GM23248 (cell line): ENCODE data around the gene ODAD4. TPM values are rescaled to one million over a fixed set of nuclear protein-coding genes. Genes with fewer than 3 reads are reported as not detected.
A peak's percentile ranks its signal among the peaks of the same experiment; 100 is the strongest.

Experiments used
- DNase-seq: peaks from one replicate; pipeline ENCODE4 v3.0.0-alpha.2; 2015
- H2AFZ ChIP-seq: fragments of 200-600 bp; sonication (generic); 2 replicates; pipeline ENCODE4 v1.6.1; 2016; ENCODE audit warnings: antibody characterized with exemption
- H3F3A ChIP-seq: fragments of 200-600 bp; sonication (generic); 2 replicates; pipeline ENCODE4 v1.6.1; 2016; ENCODE audit warnings: mild to moderate bottlenecking, antibody characterized with exemption, mixed run types; ENCODE audit not compliant: insufficient read depth
- H3K27ac ChIP-seq: fragments of 200-600 bp; sonication (generic); 2 replicates; pipeline ENCODE4 v1.5.1; 2016; ENCODE audit warnings: mild to moderate bottlenecking
- H3K27me3 ChIP-seq: fragments of 200-600 bp; sonication (generic); replicated peaks from 2 replicates; pipeline ENCODE4 v1.6.1; 2016; ENCODE audit warnings: mild to moderate bottlenecking; ENCODE audit not compliant: insufficient read depth
- H3K36me3 ChIP-seq: fragments of 200-600 bp; sonication (generic); 2 replicates; pipeline ENCODE4 v1.6.1; 2016; ENCODE audit warnings: low read depth, mild to moderate bottlenecking
- H3K4me1 ChIP-seq: fragments of 200-600 bp; sonication (generic); 2 replicates; pipeline ENCODE4 v1.6.1; 2016; ENCODE audit warnings: mild to moderate bottlenecking; ENCODE audit not compliant: insufficient read depth
- H3K4me2 ChIP-seq: fragments of 200-600 bp; sonication (generic); one replicate; pipeline ENCODE4 v1.6.1; 2016; ENCODE audit warnings: mild to moderate bottlenecking; ENCODE audit not compliant: unreplicated experiment
- H3K4me3 ChIP-seq: fragments of 200-600 bp; sonication (generic); 2 replicates; pipeline ENCODE4 v1.5.1; 2016; ENCODE audit warnings: mild to moderate bottlenecking
- H3K79me2 ChIP-seq: fragments of 200-600 bp; sonication (generic); 2 replicates; pipeline ENCODE4 v1.6.1; 2016; ENCODE audit warnings: mild to moderate bottlenecking; ENCODE audit not compliant: insufficient read depth
- H3K9ac ChIP-seq: fragments of 200-600 bp; sonication (generic); 2 replicates; pipeline ENCODE4 v1.6.1; 2016; ENCODE audit warnings: mild to moderate bottlenecking
- H3K9me2 ChIP-seq: fragments of 200-600 bp; sonication (generic); 2 replicates; pipeline ENCODE4 v1.6.1; 2016; ENCODE audit warnings: mixed run types, mild to moderate bottlenecking, moderate library complexity; ENCODE audit not compliant: insufficient read depth
- H3K9me3 ChIP-seq: fragments of 200-600 bp; sonication (generic); one replicate; pipeline ENCODE4 v1.6.1; 2017; ENCODE audit warnings: low read depth
- H4K20me1 ChIP-seq: fragments of 200-600 bp; sonication (generic); 2 replicates; pipeline ENCODE4 v1.6.0; 2016; ENCODE audit not compliant: insufficient read depth
- EZH2 ChIP-seq: fragments of 200-600 bp; sonication (generic); IDR thresholded peaks from 2 replicates; pipeline ENCODE4 v1.6.1; 2018; ENCODE audit warnings: antibody characterized with exemption, mild to moderate bottlenecking; ENCODE audit not compliant: insufficient read depth, poor library complexity, severe bottlenecking
- EZH2phosphoT487 ChIP-seq: fragments of 200-600 bp; sonication (generic); IDR thresholded peaks from 2 replicates; pipeline ENCODE4 v1.6.1; 2018; ENCODE audit warnings: antibody characterized with exemption, moderate library complexity, mild to moderate bottlenecking, low read depth; ENCODE audit not compliant: insufficient read depth
- WGBS, 2 experiments: methylation state at CpG; one replicate each; pipeline ENCODE4 v1.1.6; 2015 to 2017; ENCODE audit warnings: low lambda C conversion rate in 2 of 2, low coverage in 1 of 2; ENCODE audit errors: missing lambda C conversion rate in 2 of 2; 5-methylcytosine and 5-hydroxymethylcytosine counted together
- in situ Hi-C: fragments of 300-500 bp; cut with MboI; formaldehyde crosslinking; loops from 2 replicates; pipeline ENCODE4 v1.15.0; 2020
- polyA plus RNA-seq: library from polyadenylated mRNA; unstranded; fragments of >200 nt; fragmentation: Nextera tagmentation; extraction: Ambion mirVana; gene quantifications from 2 replicates; pipeline ENCODE4 v1.2.1, GENCODE V29; 2016
- total RNA-seq: library from RNA; depleted of rRNA; stranded (reverse); fragments of >200 nt; shearing (Covaris generic); gene quantifications from 2 replicates; pipeline ENCODE4 v1.2.3, GENCODE V29; 2014

ODAD4 gene
- total and polyA plus RNA-seq, 2 experiments from 2014 or later: 0.54 to 1.4 TPM

GRCh38 chr17:41915020-41915419, 15.4 kb upstream of the ODAD4 start:
- in situ Hi-C loops: no loop called here
- WGBS, 2 experiments: 96 to 97% methylated on average over 5 of the region's 5 CpGs
- H3K4me1 ChIP-seq: peaks cover 59% of the 10 kb centered on the region
- no peak overlapping the region for H2AFZ ChIP-seq
- peaks cover 76% of the 10 kb centered on the region for H3K79me2 ChIP-seq
- H3K27ac ChIP-seq: peak overlapping the region; percentile 10; the same call in 1 of the 2 replicates
- H3K9ac ChIP-seq: no peak overlapping the region
- peaks cover 18% of the 10 kb centered on the region; the same call in 1 of the 2 replicates for H3K36me3 ChIP-seq
- 0 out of 2 replicates have a peak, but pooled peaks cover 5% of the 10 kb centered on the region for H4K20me1 ChIP-seq
- H3K27me3 ChIP-seq: no peaks in the 10 kb centered on the region
- no peak for TF ChIP-seq EZH2
- no peak for TF ChIP-seq EZH2phosphoT487
- peaks cover 49% of the 10 kb centered on the region for H3F3A ChIP-seq
- H3K9me3 ChIP-seq: no peaks in the 10 kb centered on the region
- DNase-seq: no peak
- no peak overlapping the region for H3K4me3 ChIP-seq
- H3K9me2 ChIP-seq: no peaks in the 10 kb centered on the region
- H3K4me2 ChIP-seq: no peak overlapping the region

- H3K79me2 ChIP-seq: peaks cover 75% of the 10 kb centered on the region
- peaks cover 45% of the 10 kb centered on the region for H3F3A ChIP-seq
- no peaks in the 10 kb centered on the region for H3K9me2 ChIP-seq
- H3K4me3 ChIP-seq: no peak overlapping the region
- H2AFZ ChIP-seq: no peak overlapping the region
- TF ChIP-seq EZH2phosphoT487 (no peak), EZH2 (no peak)
- H3K4me2 ChIP-seq: peak overlapping the region; percentile 97
- peak overlapping the region; percentile 10; the same call in 1 of the 2 replicates for H3K27ac ChIP-seq
- no peaks in the 10 kb centered on the region for H3K9me3 ChIP-seq
- no peak for DNase-seq
- 0 out of 2 replicates have a peak, but pooled peaks cover 5% of the 10 kb centered on the region for H4K20me1 ChIP-seq
- in situ Hi-C loops: no loop called here
- 69 to 70% methylated on average over 2 of the region's 2 CpGs for WGBS, 2 experiments
- H3K36me3 ChIP-seq: peaks cover 17% of the 10 kb centered on the region; the same call in 1 of the 2 replicates
- no peaks in the 10 kb centered on the region for H3K27me3 ChIP-seq
- peaks cover 54% of the 10 kb centered on the region for H3K4me1 ChIP-seq
- no peak overlapping the region; the same call in 1 of the 2 replicates for H3K9ac ChIP-seq
These were observed 14.9 kb upstream of the ODAD4 start for GRCh38 chr17:41915566-41915965.

DNA sequence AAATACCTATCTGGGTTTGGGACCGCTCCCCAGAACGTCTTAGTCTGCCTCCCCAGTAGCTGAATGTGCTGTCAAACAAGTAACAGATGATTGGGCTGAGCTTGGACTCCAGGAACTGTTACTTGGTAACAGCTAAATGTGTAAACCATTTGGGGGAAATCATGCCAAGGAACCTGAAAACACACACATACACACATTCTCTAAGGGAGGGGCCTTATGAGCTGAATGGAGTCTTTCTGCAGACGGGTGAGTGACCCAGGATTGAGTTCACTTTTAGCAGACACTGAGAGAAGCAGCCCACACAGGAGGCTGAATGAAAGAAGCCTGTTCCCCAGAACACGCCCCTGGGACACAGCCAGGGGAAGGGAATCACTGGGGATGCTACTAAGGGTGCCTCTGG, 13.2 kb upstream of the ODAD4 start:
- no peak overlapping the region for H2AFZ ChIP-seq
- DNase-seq: peak; percentile 92
- H3K27ac ChIP-seq: peak overlapping the region; percentile 90
- peak overlapping the region; percentile 95 for H3K9ac ChIP-seq
- peak overlapping the region; percentile 97 for H3K4me2 ChIP-seq
- peaks cover 65% of the 10 kb centered on the region for H3K79me2 ChIP-seq
- H3K4me1 ChIP-seq: peaks cover 44% of the 10 kb centered on the region
- H4K20me1 ChIP-seq: 0 out of 2 replicates have a peak, but pooled peaks cover 5% of the 10 kb centered on the region
- H3K4me3 ChIP-seq: peak overlapping the region; percentile 95
- TF ChIP-seq EZH2 (no peak), EZH2phosphoT487 (no peak)
- no peaks in the 10 kb centered on the region for H3K27me3 ChIP-seq
- H3F3A ChIP-seq: peaks cover 31% of the 10 kb centered on the region
- 9 to 10% methylated on average over 4 of the region's 4 CpGs for WGBS, 2 experiments
- in situ Hi-C loops: no loop called here
- no peaks in the 10 kb centered on the region for H3K9me2 ChIP-seq
- H3K9me3 ChIP-seq: no peaks in the 10 kb centered on the region
- peaks cover 7% of the 10 kb centered on the region; the same call in 1 of the 2 replicates for H3K36me3 ChIP-seq

DNA sequence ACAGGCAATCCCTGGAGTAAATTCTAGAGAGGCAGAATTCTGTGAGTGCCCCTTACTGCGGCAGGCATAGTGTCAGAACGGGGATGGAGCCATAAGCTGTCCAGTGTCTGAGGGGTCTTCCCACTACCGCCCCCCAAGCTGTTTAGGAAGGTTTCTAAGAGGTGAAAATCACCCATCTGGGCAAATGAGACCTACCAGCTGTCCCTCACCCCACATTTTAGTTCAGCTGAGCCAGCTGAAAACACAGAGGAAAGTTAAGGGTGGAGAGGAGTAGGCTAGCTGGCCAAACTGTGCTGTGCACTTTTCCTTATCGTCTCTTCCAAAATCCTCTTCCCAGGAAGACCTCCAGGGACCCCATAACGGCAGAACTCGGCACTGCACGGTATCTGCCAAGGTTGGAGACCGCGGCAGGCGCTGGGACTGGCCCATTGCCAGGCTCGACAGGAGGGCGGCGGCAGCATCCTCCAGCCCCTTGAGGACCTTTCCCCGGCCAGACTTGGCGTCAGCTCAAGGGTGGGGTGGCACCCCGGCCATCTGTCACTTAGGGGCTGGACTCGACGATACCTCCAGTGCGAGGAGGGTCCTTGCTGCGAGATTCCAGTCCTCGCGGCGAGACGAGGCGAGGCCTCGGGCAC, 12.6 kb upstream of the ODAD4 start:
- Histone ChIP-seq H3K27me3 (no peaks in the 10 kb centered on the region), H3K27ac (peak overlapping the region; percentile 90), H4K20me1 (0 out of 2 replicates have a peak, but pooled peaks cover 5% of the 10 kb centered on the region), H2AFZ (peak overlapping the region; percentile 76), H3F3A (peaks cover 25% of the 10 kb centered on the region), H3K4me3 (peak overlapping the region; percentile 95), H3K9me3 (no peaks in the 10 kb centered on the region), H3K9me2 (no peaks in the 10 kb centered on the region), H3K9ac (peak overlapping the region; percentile 95), H3K79me2 (peaks cover 59% of the 10 kb centered on the region), H3K4me1 (peaks cover 44% of the 10 kb centered on the region), H3K36me3 (peaks cover 1% of the 10 kb centered on the region; the same call in 1 of the 2 replicates), H3K4me2 (peak overlapping the region; percentile 97)
- 1% methylated on average over 24 to 26 of the region's 26 CpGs for WGBS, 2 experiments
- DNase-seq: peak; percentile 66
- in situ Hi-C loops: no loop called here
- TF ChIP-seq EZH2phosphoT487 (no peak), EZH2 (no peak)
